Anterior cingulate cortex (tissue), 58 donors: ENCODE measurements around the gene ZNF346.

ENCODE experiments used
- DNase-seq, 58 donors: peaks; one replicate each; lab custom pipeline; 2025; lab: John Stamatoyannopoulos, UW

ZNF346 gene

DNA sequence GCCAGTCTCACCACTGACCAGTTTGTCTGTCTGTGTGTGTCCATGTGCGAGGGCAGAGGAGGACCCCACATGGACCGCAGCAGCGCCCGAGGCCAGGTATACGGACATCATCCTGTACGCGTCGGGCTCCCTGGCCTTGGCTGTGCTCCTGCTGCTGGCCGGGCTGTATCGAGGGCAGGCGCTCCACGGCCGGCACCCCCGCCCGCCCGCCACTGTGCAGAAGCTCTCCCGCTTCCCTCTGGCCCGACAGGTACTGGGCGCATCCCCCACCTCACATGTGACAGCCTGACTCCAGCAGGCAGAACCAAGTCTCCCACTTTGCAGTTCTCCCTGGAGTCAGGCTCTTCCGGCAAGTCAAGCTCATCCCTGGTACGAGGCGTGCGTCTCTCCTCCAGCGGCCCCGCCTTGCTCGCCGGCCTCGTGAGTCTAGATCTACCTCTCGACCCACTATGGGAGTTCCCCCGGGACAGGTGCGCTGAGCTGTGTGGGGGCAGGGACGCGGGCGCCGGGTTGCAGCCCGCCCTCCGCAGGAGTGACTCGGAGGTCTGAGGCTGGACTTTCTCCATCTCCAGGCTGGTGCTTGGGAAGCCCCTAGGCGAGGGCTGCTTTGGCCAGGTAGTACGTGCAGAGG is 70.7 kb downstream of the ZNF346 start:
- no peak for DNase-seq

DNA sequence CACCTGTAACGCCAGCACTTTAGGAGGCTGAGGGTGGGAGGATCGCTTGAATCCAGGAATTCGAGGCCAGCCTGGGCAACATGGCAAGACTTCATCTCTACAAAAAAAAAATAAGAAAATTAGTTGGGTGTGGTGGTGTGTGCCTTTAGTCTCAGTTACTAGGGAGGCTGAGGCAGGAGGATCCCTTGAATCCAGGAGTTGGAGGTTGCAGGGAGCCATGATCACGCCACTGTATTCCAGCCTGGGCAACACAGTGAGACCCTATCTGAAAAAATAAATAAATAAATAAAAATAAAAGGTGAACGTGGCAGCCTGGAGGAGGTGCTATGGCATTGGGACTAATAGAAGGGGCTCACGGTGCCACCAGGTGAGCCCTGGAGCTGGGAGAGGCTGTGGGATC is 71.3 kb downstream of the ZNF346 start:
- no peak for DNase-seq

DNA sequence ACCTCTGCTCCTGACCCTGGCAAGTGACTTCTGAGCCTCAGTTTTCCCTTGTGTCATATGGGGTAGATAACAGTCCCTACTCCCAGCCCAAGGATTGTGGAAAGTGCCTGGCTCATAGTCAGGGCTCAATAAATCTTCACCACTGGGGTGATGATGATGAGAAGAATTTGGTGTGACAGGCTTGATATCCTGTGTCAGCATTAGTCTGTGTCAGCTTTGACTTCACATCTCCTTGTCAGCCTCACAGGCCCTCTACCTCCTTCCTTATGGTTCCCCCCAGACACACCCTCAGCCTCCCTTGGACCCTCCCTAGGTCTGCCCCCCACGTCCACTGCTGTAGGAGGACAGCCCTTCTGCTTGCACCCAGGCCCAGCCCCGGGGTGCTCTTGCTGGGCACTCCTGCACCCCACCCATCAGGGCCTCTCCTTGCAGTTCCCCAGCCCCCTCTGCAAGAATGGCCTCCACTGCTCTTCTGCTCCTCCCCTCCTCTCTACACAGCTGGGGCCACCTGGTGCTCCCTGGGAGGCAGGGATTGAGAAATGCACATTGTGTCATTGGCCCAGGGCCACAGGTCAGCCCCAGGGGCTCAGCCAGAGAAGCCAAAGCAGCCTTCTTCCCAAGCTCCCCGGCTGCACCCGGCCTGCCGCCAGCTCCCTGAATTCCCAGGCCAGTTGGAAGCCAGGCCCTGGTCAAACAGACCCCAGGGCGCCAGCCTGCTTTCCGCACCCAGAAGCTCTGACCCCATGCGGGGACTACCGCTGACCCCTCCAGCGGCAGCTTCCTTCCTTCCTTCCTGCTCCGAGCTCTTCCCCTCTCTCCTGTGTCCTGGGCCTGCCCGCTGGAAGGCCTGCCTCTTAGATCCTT is 72.0 kb downstream of the ZNF346 start:
- no peak for DNase-seq

DNA sequence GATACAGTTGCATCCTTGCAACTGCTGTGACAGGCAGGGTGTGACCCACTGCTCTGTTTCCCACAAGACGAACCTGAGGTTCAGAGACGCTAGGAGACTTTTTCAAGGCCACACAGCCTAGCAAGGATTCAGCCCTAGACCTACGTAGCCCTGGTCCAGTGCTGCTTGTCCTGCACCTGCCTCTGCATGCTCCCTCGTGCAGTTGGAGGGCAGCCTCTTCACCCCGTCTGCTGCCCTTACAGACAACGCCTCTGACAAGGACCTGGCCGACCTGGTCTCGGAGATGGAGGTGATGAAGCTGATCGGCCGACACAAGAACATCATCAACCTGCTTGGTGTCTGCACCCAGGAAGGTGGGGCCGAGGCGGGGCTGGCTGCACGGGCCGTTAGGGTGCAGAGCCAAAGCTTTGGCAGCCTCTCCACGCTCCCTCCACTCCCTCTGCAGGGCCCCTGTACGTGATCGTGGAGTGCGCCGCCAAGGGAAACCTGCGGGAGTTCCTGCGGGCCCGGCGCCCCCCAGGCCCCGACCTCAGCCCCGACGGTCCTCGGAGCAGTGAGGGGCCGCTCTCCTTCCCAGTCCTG is 72.7 kb downstream of the ZNF346 start:
- no peak for DNase-seq

DNA sequence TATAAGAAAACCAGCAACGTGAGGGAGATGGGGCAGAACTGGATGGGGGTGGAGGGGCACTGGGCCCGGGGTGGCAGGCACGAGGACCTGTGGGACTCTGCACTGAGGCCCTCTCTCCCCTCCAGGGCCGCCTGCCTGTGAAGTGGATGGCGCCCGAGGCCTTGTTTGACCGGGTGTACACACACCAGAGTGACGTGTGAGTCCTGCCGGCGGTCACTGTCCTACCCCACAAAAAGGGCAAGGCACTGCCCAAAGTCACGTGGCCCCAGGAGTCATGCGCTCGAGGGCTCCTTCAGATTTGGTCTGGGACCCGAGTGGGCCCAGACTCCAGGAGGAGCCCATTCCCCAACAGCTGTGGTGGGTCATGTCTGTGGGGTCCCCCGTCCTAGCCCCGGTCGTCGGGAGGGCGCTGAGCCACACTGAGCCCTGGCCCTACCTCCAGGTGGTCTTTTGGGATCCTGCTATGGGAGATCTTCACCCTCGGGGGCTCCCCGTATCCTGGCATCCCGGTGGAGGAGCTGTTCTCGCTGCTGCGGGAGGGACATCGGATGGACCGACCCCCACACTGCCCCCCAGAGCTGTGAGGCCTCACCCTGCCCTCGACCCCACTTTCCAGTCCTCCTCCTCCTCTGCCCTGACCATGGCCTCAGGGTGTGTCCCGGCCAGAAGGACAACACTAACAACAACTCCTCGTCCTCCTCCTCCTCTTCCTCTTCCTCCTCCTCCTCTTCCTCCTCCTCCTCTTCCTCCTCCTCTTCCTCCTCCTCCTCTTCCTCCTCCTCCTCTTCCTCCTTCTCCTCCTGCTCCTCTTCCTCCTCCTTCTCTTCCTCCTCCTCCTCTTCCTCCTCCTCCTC is 73.9 kb downstream of the ZNF346 start:
- no peak for DNase-seq

DNA sequence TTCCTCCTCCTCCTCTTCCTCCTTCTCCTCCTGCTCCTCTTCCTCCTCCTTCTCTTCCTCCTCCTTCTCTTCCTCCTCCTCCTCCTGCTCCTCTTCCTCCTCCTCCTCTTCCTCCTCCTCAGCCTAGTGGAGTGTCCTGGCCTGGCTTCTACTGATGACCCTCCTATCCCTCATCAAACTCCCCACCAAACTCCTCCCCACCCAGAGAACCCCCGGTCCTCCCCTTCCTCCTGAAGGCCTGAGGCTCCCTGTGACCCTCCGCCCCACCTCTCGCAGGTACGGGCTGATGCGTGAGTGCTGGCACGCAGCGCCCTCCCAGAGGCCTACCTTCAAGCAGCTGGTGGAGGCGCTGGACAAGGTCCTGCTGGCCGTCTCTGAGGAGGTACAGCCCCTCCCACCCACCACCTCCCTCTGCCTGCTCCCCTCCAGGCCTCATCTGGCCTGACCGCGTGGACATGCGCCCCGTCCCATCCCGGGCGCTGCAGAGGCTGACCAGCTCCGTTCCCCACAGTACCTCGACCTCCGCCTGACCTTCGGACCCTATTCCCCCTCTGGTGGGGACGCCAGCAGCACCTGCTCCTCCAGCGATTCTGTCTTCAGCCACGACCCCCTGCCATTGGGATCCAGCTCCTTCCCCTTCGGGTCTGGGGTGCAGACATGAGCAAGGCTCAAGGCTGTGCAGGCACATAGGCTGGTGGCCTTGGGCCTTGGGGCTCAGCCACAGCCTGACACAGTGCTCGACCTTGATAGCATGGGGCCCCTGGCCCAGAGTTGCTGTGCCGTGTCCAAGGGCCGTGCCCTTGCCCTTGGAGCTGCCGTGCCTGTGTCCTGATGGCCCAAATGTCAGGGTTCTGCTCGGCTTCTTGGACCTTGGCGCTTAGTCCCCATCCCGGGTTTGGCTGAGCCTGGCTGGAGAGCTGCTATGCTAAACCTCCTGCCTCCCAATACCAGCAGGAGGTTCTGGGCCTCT is 74.8 kb downstream of the ZNF346 start:
- no peak for DNase-seq

DNA sequence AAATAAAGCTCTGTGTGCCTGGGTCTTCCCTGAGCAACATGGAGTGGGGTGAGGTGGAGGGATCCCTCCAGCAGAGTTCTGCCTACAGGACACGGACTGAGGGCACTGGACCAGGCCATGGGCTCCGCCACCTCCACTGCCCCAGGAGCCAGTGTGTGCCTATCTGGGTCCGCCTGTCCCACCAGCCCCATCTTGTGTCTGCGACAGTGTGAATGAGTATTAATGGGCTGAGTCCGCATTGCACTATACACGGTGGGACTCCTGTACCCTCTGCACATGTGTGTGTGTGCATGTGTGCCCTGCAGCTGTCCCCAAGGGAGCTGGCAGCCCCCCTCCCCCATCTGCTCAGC is 75.6 kb downstream of the ZNF346 start:
- no peak for DNase-seq

DNA sequence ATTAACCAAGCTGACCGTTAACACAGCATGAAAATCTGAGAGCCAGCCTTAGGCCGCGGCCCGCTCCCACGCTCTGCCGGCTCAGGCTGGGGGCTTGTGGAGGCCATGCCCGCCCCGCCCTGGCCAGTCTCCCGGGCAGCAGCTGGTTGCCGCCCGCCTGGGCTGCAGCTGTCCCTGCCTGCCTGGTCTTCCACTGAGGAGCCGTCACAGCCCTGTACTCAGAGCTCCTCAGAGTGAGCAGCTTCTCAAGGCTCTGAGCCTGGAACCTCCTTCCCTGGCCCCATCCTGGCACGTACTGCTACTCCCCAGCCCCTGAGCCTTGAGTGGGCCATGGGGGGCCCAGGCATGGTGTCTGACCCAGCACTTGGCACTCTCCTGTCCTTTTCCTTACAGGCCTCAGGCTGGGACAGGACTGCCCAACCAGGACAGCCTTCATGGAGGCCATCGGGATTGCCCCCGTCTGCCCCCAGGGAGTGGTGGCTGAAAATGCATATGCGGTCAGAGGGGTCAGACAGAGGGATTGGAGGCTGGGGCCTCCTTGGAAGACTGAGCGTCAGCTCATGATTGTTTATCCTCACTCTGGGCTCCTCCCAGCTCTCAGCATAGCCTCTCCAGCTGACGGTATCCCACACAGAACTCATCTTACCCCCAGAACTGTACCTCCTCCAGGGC is 76.1 kb downstream of the ZNF346 start:
- peak in 29 of 58 donors; percentile 3 to 55 (median 17) for DNase-seq

DNA sequence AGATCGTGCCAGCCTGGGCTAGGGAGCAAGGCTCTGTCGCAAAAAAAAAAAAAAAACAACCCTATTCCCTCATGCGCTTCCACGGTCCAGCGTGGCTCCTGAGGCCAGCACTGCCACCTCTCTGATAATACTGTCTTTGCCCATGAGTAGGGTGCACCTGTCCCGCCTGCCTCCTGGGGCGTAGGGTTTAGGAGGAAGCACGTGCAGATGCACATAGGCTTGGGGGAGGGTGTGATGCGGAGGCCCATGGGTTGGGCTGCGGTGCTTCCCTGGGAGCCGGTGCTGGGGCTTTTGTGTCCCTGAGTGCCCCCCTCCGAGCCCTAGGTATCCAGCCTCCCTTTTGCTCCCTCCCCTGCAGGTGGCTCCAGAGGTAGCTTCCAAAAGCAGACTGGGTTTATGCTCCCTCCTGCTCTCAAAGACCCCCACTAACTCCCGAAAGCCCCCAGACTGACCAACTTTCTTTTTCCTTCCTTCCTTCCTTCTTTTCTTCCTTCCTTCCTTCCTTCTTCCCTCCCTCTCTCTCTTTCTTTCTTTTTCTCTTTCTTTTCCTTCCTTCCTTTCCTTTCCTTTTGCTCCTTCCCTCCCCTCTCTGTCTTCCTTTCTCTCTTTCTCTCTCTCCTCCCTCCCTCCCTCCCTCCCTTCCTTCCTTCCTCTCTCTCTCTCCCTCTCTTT is 77.1 kb downstream of the ZNF346 start:
- no peak for DNase-seq

DNA sequence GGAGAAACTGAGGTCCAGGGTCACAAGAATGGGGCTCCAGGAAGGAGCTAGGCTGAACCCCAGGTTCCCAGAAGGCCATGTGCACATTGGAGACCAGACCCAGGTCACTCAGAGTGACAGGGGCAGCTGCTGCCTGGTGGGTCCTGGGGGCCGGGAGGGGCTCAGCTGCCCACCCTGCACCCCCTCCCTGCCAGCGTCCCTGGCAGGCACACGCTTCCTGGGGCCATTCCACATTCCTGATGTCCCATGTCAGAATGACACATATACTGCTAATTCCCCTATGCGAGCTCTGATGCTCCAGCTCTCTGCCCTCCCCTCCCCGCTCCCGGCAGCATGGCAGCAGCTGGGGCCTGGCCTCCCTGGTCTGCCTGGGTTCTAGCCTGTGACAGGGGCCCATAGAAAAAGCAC is 78.2 kb downstream of the ZNF346 start:
- no peak for DNase-seq

DNA sequence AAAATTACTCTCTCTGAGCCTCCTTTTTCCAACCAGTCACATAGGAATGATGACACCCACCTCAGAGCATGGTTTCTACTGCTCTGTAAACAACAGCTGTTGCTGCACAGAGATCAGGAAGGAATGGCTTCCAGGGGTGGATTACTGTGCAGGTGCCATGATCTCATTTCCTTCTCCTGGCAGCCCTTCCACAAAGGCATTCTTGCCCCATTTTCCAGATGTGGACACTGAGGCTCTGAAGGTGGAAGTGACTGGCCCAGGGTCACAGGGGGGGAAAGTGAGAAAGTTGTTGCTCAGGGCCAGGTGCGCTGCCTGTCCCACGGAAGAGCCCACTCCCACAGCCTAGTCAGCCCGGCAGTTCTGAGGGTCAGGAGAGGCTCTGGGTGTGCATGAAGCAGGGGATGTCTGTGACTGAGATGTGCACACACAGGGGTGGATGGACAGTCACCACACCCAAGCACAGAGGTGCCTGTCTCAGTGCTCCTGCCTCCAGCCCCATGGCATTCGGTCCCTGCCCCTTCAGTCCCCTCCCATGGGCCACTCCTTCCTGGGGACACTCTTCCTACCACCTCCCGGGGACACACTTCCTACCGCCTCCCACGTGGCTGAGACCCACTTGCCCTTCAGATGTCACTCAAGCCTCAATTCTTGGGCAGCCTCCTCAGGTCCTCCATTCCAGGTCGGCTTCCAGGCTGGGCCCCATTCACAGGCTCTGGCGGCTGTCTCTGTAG is 81.2 kb downstream of the ZNF346 start:
- DNase-seq = no peak

DNA sequence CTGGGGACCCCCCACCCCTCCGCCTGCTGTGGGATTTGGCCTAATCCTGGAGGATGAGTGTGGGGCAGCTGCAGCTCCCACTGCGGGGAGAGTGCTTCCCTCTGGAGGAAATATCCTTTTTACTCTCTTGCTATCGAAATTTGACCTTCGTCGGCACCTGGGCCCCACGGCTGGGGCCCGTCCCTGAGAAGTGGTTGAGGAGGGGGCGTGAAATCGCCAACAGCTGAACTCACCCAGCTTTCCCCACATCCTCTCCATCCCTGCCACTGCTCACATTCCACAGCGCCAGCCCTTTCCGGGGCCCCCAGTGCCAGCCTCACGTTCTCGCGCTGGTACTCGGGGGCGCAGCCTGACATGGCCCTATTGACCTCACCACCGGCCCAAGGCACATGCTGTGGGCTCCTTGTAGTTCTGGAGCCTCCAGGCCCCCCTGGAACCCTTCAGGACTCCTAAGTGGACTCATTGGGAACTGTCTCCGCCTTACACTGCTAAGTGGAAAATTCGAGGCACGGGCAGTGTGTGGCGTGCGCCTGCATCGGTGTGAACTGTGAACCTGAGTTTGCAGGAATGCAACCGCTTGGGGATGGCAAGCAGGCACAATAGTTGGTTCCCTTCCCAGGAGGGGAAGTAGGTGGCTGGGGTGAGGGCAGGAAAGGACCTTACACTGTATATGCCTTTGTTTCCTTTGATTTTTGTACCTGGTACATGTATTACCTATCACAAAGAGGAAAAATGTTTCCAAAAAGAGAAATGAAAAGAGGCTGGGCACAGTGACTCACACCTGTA is 83.4 kb downstream of the ZNF346 start:
- no peak for DNase-seq

DNA sequence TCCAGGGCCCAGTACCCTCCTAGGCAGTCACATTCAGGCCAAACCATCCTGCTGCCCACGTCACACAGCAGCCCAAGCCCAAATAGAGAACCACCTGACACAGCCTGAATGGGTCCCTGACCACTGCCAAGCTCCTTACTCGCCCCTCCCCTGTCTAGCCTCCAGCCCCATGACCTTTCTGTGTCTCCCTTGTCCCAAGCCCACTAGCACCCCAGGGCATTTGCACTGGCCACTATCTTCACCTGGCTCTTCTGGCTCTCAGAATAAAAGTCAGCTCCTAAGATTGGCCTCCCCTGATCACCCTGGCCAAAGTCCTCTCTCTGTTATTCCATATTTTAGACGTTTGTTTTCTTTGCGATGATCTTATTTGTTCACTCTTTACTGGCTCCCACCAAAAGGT is 84.7 kb downstream of the ZNF346 start:
- DNase-seq = no peak

DNA sequence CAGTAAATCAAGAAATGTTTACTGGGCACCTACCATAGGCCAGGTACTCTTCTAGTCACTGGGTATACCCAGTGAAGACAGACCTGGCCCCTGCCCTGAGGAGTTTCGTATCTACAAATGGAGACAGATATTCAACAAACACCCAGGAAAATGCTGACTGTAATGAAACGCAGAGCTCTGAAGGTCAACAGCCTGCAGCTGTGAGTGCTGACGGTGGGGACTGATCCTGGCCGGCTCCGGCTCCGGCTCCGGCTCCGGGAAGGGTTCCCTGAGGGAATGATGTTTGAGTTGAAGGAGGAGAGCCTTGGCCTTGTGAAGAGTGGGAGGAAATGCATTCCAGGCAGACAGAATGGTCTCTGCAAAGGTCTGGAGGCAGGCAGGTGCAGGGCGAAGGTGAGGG is 87.3 kb downstream of the ZNF346 start:
- no peak for DNase-seq

DNA sequence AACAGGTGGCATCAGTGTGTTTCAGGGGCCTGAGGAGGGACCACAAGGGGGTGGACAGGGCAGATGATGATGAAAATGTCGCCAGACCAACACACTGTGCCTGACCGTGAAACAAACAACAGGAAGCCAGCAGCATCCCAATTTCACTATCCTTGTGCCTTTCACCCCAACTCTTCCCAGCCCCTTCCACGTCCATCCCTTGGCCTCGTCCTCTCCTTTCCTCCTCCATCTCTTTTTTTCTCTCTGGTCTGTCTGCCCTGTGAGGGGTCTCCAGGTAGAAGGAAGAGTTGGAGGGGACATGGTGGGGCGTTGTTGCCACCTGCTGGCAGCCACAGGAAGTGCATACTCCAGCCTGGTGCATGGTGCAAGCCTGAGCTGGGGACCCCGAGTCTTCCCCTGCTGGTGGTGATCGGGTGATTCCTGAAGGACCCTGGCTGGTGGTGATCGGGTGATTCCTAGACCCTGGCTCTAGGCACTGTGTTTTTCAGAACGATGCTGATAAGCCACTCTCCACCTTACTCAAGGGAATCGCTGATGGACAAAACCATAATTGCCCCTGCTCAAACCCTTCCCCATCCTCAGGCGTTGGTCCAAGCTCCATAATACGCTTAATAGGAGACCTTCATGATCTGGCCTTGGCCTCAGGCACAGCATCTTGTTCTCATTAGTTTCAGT is 89.4 kb downstream of the ZNF346 start:
- DNase-seq = peak in 48 of 58 donors; percentile 5 to 75 (median 30)

DNA sequence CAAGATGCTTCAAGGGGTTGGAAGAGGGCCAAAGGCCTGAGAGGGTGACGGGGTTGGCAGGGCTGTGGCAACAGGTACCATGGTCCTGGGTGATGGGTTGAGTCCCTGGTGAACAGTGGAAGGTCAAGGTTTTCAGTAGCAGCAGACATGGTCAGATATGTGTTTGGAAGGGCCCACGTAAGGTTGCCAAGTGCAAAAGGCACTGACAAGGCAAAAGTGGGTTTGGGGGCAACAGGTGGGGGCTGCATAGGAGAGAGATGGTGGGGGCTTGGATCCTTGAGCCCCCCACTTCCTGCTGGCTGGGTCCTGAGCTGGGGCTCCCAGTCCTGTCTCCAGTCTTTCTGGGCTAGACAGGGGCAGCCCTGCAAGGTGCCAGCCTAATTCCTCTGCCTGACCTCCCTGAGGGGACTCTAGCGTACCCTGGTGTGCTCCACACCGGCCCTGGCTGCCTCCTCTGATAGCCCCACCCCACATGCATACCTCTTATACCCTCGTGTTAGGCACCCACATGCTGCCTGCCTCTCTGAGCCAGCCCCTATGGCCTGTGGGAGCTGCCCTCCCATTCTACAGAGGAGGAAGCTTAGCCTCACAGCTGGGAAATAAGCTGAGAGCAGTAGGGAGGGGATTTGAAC is 90.2 kb downstream of the ZNF346 start:
- DNase-seq = no peak
